Pancreas (tissue), 10 donors: ENCODE measurements around the gene NTF3. TPM values are rescaled to one million over a fixed set of nuclear protein-coding genes. Genes with fewer than 3 reads are reported as not detected.

Source experiments
- ATAC-seq, 4 donors: fragments of 200-7000 bp; cut with Tn5 transposase; one replicate each; pipeline versions ENCODE4 v1.8.0 to v1.9.1; 2020; ENCODE audit warnings: mild to moderate bottlenecking in 4 of 4, moderate library complexity in 4 of 4
- DNase-seq, 6 donors: peaks; one replicate each; pipeline ENCODE4 v3.0.0-alpha.2; 2020
- FAIRE-seq: peaks from 2 replicates; lab custom pipeline; 2012; peaks lifted over from hg19 to GRCh38; lab: Jason Lieb, UNC
- H3K27ac ChIP-seq, 4 donors: fragments of 200-600 bp; sonication (generic); 1 replicate in 3 of 4; 2 replicates in 1 of 4; pipeline versions ENCODE4 v1.5.0 to v1.8.0; 2020
- H3K27me3 ChIP-seq, 4 donors: fragments of 200-600 bp; one replicate each; pipeline ENCODE4 v1.8.0; 2021
- H3K36me3 ChIP-seq, 3 donors: fragments of 200-600 bp; sonication (generic) in 1 of 3; one replicate each; pipeline versions ENCODE4 v1.5.0 to v1.8.0; 2020 to 2021
- H3K4me1 ChIP-seq, 3 donors: fragments of 200-600 bp; one replicate each; pipeline ENCODE4 v1.8.0; 2021
- H3K4me3 ChIP-seq, 4 donors: fragments of 200-600 bp; sonication (generic) in 2 of 4; one replicate each; pipeline versions ENCODE4 v1.5.0 to v1.8.0; 2020 to 2021
- H3K9me3 ChIP-seq, 4 donors: fragments of 200-600 bp; one replicate each; pipeline ENCODE4 v1.8.0; 2021
- CTCF ChIP-seq, 4 donors: fragments of 200-600 bp; sonication (generic) in 3 of 4; IDR thresholded peaks; one replicate each; pipeline versions ENCODE4 v1.5.0 to v1.8.0; 2021; ENCODE audit warnings: antibody characterized with exemption in 4 of 4
- WGBS, 2 donors: extraction: QIAGEN DNeasy Blood & Tissue Kit; methylation state at CpG; one replicate each; pipeline ENCODE4 v1.1.7; 2013; 5-methylcytosine and 5-hydroxymethylcytosine counted together
- intact Hi-C, 3 donors: fragments of 100-400 bp; cut with DNase I; formaldehyde crosslinking; loops; one replicate each; pipeline versions ENCODE4 v1.11.1 to v1.14.2; 2022
- polyA plus RNA-seq, 2 donors: library from polyadenylated mRNA; stranded (reverse); fragments of 200-250 nt; gene quantifications; one replicate each; pipeline ENCODE4 v1.2.3, GENCODE V29; 2013
- total RNA-seq, 6 donors: library from RNA; stranded (reverse); fragmentation: NEBNext Ultra II Directional in 4 of 6; extraction: Animal tissue kit (Norgen Biotek cat#: 25700) in 4 of 6; gene quantifications; one replicate each; pipeline versions ENCODE4 v1.2.1 to v1.2.4, GENCODE V29; 2021 to 2023
- donor health status: healthy with polysubstance abuse.
- donor health status: DM: no; HTN: no; CAD: no; lungs with moderate emphysema.
- donor health status: DM: no; HTN: no; CAD: no.
- donor health status: control.
- donor health status: control.
- donor health status: Bipolar disorder and iron deficiency.
- donor health status: DM: yes; HTN: yes; CAD: no.
- donor health status: DM: no; HTN: no; CAD: no.
- donor health status: DM: no; HTN: no; CAD: no.
- donor health status: DM: yes; HTN: yes; CAD: no.

Gene NTF3
- total and polyA plus RNA-seq, 8 donors: 0.46 to 0.63 TPM; not detected in 6

- Histone ChIP-seq H3K4me1 (no peaks in the 10 kb centered on the region), H3K4me3 (no peak overlapping the region), H3K9me3 (no peaks in the 10 kb centered on the region), H3K27ac (no peak overlapping the region), H3K36me3 (no peaks in the 10 kb centered on the region), H3K27me3 (no peaks in the 10 kb centered on the region)
- FAIRE-seq (no peak), DNase-seq (no peak), ATAC-seq (no peak)
- intact Hi-C loops: no loop called here
- TF ChIP-seq CTCF (IDR thresholded peaks at IDR 0.05): no peak
- 8 to 18% methylated on average over 2 of the region's 2 CpGs for WGBS, 2 donors
Observed at GRCh38 chr12:5391653-5392052, 40.3 kb upstream of the NTF3 start.

- intact Hi-C loops: no loop called here
- no peak for ATAC-seq
Observed at GRCh38 chr12:5392961-5393360, 38.9 kb upstream of the NTF3 start.

GRCh38 chr12:5395443-5396271, 36.3 kb upstream of the NTF3 start:
- Histone ChIP-seq H3K27me3 (no peaks in the 10 kb centered on the region), H3K27ac (no peak overlapping the region), H3K4me1 (no peaks in the 10 kb centered on the region), H3K4me3 (no peak overlapping the region), H3K36me3 (no peaks in the 10 kb centered on the region), H3K9me3 (no peaks in the 10 kb centered on the region)
- peak in 1 of 6 donors; percentile 30 for DNase-seq
- 16 to 24% methylated on average over 13 of the region's 13 CpGs for WGBS, 2 donors
- FAIRE-seq: no peak
- TF ChIP-seq CTCF (IDR thresholded peaks at IDR 0.05): no peak
- intact Hi-C loops: no loop called here
- no peak for ATAC-seq

More at GRCh38 chr12:5392961-5393360, 38.9 kb upstream of the NTF3 start:
- no peaks in the 10 kb centered on the region for H3K27me3 ChIP-seq
- WGBS, 2 donors: 55 to 64% methylated on average over 5 of the region's 5 CpGs
- no peak overlapping the region for H3K27ac ChIP-seq
- H3K36me3 ChIP-seq: no peaks in the 10 kb centered on the region
- H3K4me3 ChIP-seq: no peak overlapping the region
- no peak for TF ChIP-seq CTCF (IDR thresholded peaks at IDR 0.05)
- no peaks in the 10 kb centered on the region for H3K4me1 ChIP-seq
- no peaks in the 10 kb centered on the region for H3K9me3 ChIP-seq
- FAIRE-seq (no peak), DNase-seq (no peak)

- Histone ChIP-seq H3K4me1 (no peaks in the 10 kb centered on the region), H3K9me3 (no peaks in the 10 kb centered on the region), H3K27me3 (no peaks in the 10 kb centered on the region), H3K27ac (no peak overlapping the region), H3K36me3 (no peaks in the 10 kb centered on the region), H3K4me3 (no peak overlapping the region)
- DNase-seq: no peak
- no peak for TF ChIP-seq CTCF (IDR thresholded peaks at IDR 0.05)
- no peak for FAIRE-seq
- WGBS, 2 donors: 49 to 83% methylated on average over 1 of the region's 1 CpG
- no peak for ATAC-seq
- intact Hi-C loops: no loop called here
Observed at GRCh38 chr12:5396541-5396940, 35.4 kb upstream of the NTF3 start.

GRCh38 chr12:5399266-5399665, 32.6 kb upstream of the NTF3 start:
- TF ChIP-seq CTCF (IDR thresholded peaks at IDR 0.05): no peak
- intact Hi-C loops: no loop called here
- no peaks in the 10 kb centered on the region for H3K4me1 ChIP-seq
- 67 to 87% methylated on average over 2 of the region's 2 CpGs for WGBS, 2 donors
- no peaks in the 10 kb centered on the region for H3K27me3 ChIP-seq
- H3K36me3 ChIP-seq: no peaks in the 10 kb centered on the region
- ATAC-seq (no peak), DNase-seq (no peak), FAIRE-seq (no peak)
- no peak overlapping the region for H3K4me3 ChIP-seq
- H3K27ac ChIP-seq: no peak overlapping the region
- no peaks in the 10 kb centered on the region for H3K9me3 ChIP-seq
